HCEC 1CT (cell line): ENCODE data around the gene MRPL27.

ENCODE experiments used
- DNase-seq: peaks from one replicate; pipeline ENCODE4 v3.0.0-alpha.2; 2017

MRPL27 gene

GRCh38 chr17:50359005-50359699 lies 13.8 kb downstream of the MRPL27 start:
- no peak for DNase-seq

GRCh38 chr17:50358177-50358576 lies 14.8 kb downstream of the MRPL27 start:
- DNase-seq = no peak

DNA sequence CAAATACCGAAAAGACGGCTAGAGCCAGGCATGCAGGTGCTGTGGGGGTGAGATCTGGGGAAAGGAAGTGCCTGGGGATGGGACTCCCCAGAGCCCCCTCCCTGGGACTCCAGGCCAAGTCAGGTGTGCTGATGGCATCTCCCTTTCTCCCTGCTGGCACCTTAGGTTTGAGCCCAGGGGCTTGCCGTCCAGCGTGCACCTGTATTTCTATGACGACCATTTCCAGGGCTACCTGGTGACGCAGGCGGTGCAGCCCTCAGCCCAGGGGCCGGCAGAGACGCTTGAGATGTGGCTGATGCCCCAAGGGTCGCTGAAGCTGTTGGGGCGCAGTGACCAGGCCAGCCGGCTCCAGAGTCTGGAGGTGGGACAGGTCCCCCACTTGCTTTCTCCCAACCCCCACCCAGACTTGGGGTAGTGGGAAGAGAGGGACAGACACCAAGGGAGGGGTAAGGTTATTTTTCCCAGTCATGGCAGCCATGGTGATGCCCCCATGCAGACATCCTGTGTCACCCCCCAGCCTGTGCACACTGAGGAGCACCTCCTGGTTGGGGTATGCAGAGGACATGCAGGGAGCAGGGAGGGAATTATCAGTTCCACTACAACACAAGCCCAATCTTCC lies 16.0 kb downstream of the MRPL27 start:
- no peak for DNase-seq

- no peak for DNase-seq
Observed at GRCh38 chr17:50356418-50356817, 16.6 kb downstream of the MRPL27 start.

GRCh38 chr17:50355701-50356341 lies 17.2 kb downstream of the MRPL27 start:
- no peak for DNase-seq

GRCh38 chr17:50355336-50355700 lies 17.7 kb downstream of the MRPL27 start:
- DNase-seq = no peak

DNA sequence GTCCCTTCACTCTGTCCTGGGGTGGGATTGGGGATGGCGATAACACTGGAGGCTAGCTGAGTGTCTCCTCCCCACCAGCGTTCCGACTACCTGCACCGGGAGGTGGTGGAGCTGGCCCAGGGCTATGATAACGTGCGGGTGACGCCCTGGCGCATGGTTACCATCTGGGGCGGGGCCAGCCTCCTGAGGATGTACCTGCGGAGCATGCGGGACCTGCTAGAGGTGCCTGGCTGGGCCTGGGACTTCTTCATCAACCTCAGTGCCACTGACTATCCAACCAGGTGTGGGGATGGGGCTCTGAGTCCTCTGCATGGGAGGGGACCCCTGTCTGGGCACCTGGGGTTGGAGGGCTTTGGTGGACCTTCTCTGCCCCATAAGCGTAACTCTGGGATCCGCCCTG lies 18.2 kb downstream of the MRPL27 start:
- no peak for DNase-seq

GRCh38 chr17:50354198-50354597 lies 18.8 kb downstream of the MRPL27 start:
- DNase-seq = no peak

- no peak for DNase-seq
Observed at GRCh38 chr17:50353600-50354195, 19.3 kb downstream of the MRPL27 start.

GRCh38 chr17:50352693-50353599 lies 20.0 kb downstream of the MRPL27 start:
- DNase-seq = no peak

- DNase-seq = no peak
Observed at GRCh38 chr17:50352072-50352692, 20.8 kb downstream of the MRPL27 start.

GRCh38 chr17:50350733-50351132 lies 22.3 kb downstream of the MRPL27 start:
- no peak for DNase-seq

DNA sequence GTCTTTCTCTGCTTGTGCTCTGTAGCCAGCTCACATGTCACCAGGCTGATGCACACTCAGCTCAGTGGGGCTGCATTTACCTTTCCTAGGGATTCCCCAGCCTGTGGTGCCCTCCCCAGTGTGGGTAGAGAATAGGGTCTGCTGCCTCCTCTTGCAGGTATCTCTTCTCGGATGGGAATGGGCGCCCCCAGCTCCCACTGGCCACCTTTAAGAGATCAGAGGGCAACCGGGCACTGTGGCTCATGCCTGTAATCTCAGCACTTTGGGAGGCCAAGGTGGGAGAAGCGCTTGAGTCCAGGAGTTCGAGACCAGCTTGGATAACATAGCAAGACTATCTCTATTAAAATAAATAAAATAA lies 23.8 kb downstream of the MRPL27 start:
- no peak for DNase-seq

DNA sequence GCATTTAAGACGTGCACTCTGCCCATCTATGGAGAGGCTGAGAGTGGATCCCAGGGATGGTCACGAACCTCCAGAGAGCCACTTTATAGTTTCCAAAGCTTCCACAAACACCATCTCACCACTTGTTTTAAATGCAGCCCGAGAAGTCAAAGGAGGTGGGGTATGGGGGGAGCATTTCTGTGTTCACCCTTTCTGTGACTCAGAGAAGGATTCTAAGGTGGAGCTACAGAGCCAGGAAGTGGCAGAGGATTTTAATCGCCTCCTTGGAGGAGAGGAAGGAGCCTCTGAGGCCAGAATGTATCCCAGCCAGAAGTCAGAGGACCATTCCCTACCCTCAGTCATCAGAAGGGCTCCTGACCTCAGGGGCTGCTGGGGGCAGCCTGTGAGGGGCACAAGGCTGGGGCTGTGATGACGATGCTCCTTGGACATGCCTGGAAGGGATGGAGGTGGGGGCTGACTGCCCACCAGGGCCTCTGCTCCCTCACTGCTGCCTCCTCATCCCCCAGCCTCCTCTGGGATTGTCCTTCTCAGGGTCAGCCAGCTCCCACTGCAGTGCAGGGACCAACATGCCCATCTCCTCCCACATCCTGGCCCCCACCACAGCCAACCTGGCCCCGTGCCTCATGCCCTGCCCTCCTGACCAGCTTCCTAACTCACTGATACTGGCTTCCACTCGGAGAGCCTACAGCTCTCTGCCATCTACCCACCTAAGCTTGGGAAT lies 24.3 kb downstream of the MRPL27 start:
- peak; percentile 38 for DNase-seq

- DNase-seq = no peak
Observed at GRCh38 chr17:50347894-50348291, 25.1 kb downstream of the MRPL27 start.

GRCh38 chr17:50347117-50347893 lies 25.7 kb downstream of the MRPL27 start:
- DNase-seq = no peak

GRCh38 chr17:50346313-50347116 lies 26.5 kb downstream of the MRPL27 start:
- DNase-seq = peak; percentile 25

- peak; percentile 83 for DNase-seq
Observed at GRCh38 chr17:50345432-50346312, 27.3 kb downstream of the MRPL27 start, which contains the start of gene XYLT2. XYLT2 (plus strand) TSS chr17:50346126; CDS start chr17:50346141, 15 bp downstream.
